GM23338 (cell line): ENCODE data around the gene SLC35D3. TPM values are rescaled to one million over a fixed set of nuclear protein-coding genes. Genes with fewer than 3 reads are reported as not detected.
"Not testable (repeated sequence)": the region's sequence is repeated elsewhere in the genome, so short reads cannot be mapped to it uniquely, and the experiment has no call there.

ENCODE experiments used
- ATAC-seq: fragments of 200-7000 bp; cut with Tn5 transposase; 3 replicates; pipeline ENCODE4 v1.9.1; 2020
- DNase-seq: peaks from one replicate; pipeline ENCODE4 v3.0.0-alpha.2; 2015; ENCODE audit warnings: low spot score
- H2AFZ ChIP-seq: fragments of 200-600 bp; sonication (generic); 2 replicates; pipeline ENCODE4 v1.8.0; 2016; ENCODE audit warnings: antibody characterized with exemption, mild to moderate bottlenecking, moderate library complexity
- H3F3A ChIP-seq: fragments of 200-600 bp; sonication (generic); replicated peaks from 2 replicates; pipeline ENCODE4 v1.8.0; 2017; ENCODE audit warnings: antibody characterized with exemption, mixed run types, low read depth
- H3K27ac ChIP-seq: fragments of 200-600 bp; sonication (generic); 2 replicates; pipeline ENCODE4 v1.6.1; 2016; ENCODE audit warnings: low read depth
- H3K27me3 ChIP-seq: fragments of 200-600 bp; sonication (generic); 2 replicates; pipeline ENCODE4 v1.8.0; 2016; ENCODE audit warnings: mild to moderate bottlenecking, mixed run types, moderate library complexity; ENCODE audit not compliant: insufficient read depth
- H3K36me3 ChIP-seq: fragments of 200-600 bp; sonication (generic); 2 replicates; pipeline ENCODE4 v1.8.0; 2016; ENCODE audit warnings: mild to moderate bottlenecking; ENCODE audit not compliant: insufficient read depth
- H3K4me1 ChIP-seq: fragments of 200-600 bp; sonication (generic); 2 replicates; pipeline ENCODE4 v1.8.0; 2016; ENCODE audit warnings: mild to moderate bottlenecking, moderate library complexity; ENCODE audit not compliant: insufficient read depth
- H3K4me2 ChIP-seq: fragments of 200-600 bp; sonication (generic); 2 replicates; pipeline ENCODE4 v1.7.1; 2017; ENCODE audit warnings: mixed run types
- H3K4me3 ChIP-seq: fragments of 200-600 bp; sonication (generic); 2 replicates; pipeline ENCODE4 v1.6.1; 2016; ENCODE audit warnings: mixed run types
- H3K79me2 ChIP-seq: fragments of 200-600 bp; sonication (generic); replicated peaks from 2 replicates; pipeline ENCODE4 v1.8.0; 2017; ENCODE audit warnings: mild to moderate bottlenecking; ENCODE audit not compliant: insufficient read depth
- H3K9me2 ChIP-seq: fragments of 200-600 bp; sonication (generic); 2 replicates; pipeline ENCODE4 v1.8.0; 2017; ENCODE audit not compliant: insufficient read depth
- H4K20me1 ChIP-seq: fragments of 200-600 bp; sonication (generic); replicated peaks from 2 replicates; pipeline ENCODE4 v1.8.0; 2017; ENCODE audit warnings: mild to moderate bottlenecking; ENCODE audit not compliant: insufficient read depth
- H3K27ac Mint-ChIP-seq: 2 replicates; pipeline ENCODE4 v1.8.0; 2020; ENCODE audit warnings: inconsistent platforms, mild to moderate bottlenecking, moderate library complexity, mixed read lengths
- H3K27me3 Mint-ChIP-seq: 3 replicates; pipeline ENCODE4 v1.8.0; 2022; ENCODE audit warnings: low read depth, mild to moderate bottlenecking, moderate library complexity, mixed read lengths, inconsistent platforms; ENCODE audit not compliant: insufficient read depth, poor library complexity
- H3K36me3 Mint-ChIP-seq: 3 replicates; pipeline ENCODE4 v1.8.0; 2021; ENCODE audit warnings: low read depth, mild to moderate bottlenecking, inconsistent platforms, moderate library complexity, mixed read lengths
- H3K4me1 Mint-ChIP-seq: 3 replicates; pipeline ENCODE4 v1.8.0; 2020; ENCODE audit warnings: mild to moderate bottlenecking, inconsistent platforms, mixed read lengths
- H3K4me3 Mint-ChIP-seq: 3 replicates; pipeline ENCODE4 v1.8.0; 2021; ENCODE audit warnings: moderate library complexity, mild to moderate bottlenecking, inconsistent platforms, mixed read lengths
- H3K9me3 Mint-ChIP-seq: 3 replicates; pipeline ENCODE4 v1.8.0; 2020; ENCODE audit warnings: moderate library complexity, mild to moderate bottlenecking, inconsistent platforms, mixed read lengths
- CTCF ChIP-seq, 2 experiments: fragments of 200-600 bp in 1 of 2; sonication (generic) in 1 of 2; conservative IDR thresholded peaks; 2 replicates each; pipeline versions ENCODE4 v1.5.1 to v1.6.1; 2016 to 2017; ENCODE audit warnings: antibody characterized with exemption in 2 of 2, low read depth in 2 of 2, mild to moderate bottlenecking in 2 of 2, moderate library complexity in 1 of 2
- ETS1 ChIP-seq: IDR thresholded peaks from 2 replicates; pipeline ENCODE4 v1.6.1; 2016; ENCODE audit warnings: antibody characterized with exemption
- EZH2 ChIP-seq: fragments of 200-600 bp; sonication (generic); IDR thresholded peaks from one replicate; pipeline ENCODE4 v1.8.0; 2017; ENCODE audit warnings: antibody characterized with exemption, mild to moderate bottlenecking, low read depth; ENCODE audit not compliant: unreplicated experiment
- EZH2phosphoT487 ChIP-seq: fragments of 200-600 bp; sonication (generic); IDR thresholded peaks from one replicate; pipeline ENCODE4 v1.8.1; 2018; ENCODE audit warnings: antibody characterized with exemption; ENCODE audit not compliant: unreplicated experiment
- JUNB ChIP-seq: IDR thresholded peaks from one replicate; pipeline ENCODE4 v1.6.1; 2016; ENCODE audit warnings: antibody characterized with exemption; ENCODE audit not compliant: unreplicated experiment
- NANOG ChIP-seq: IDR thresholded peaks from 2 replicates; pipeline ENCODE4 v1.6.1; 2016; ENCODE audit warnings: antibody characterized with exemption, borderline replicate concordance
- REST ChIP-seq: IDR thresholded peaks from one replicate; pipeline ENCODE4 v1.6.1; 2018; ENCODE audit warnings: antibody characterized with exemption; ENCODE audit not compliant: unreplicated experiment
- ZNF114 ChIP-seq: fragments of 250-450 bp; sonication (Bioruptor Pico); IDR thresholded peaks from 2 replicates; pipeline ENCODE4 v1.5.0; 2020; ENCODE audit warnings: mild to moderate bottlenecking, moderate library complexity
- ZNF331 ChIP-seq: fragments of 250-450 bp; sonication (Bioruptor Pico); IDR thresholded peaks from 2 replicates; pipeline ENCODE4 v1.5.0; 2020; ENCODE audit warnings: low read depth, mild to moderate bottlenecking, moderate library complexity
- polyA plus RNA-seq: library from polyadenylated mRNA; unstranded; fragments of >200 nt; fragmentation: Nextera tagmentation; extraction: Ambion mirVana; gene quantifications from 2 replicates; pipeline ENCODE4 v1.2.1, GENCODE V29; 2016
- total RNA-seq: library from RNA; depleted of rRNA; stranded (reverse); fragments of >200 nt; shearing (Covaris generic); gene quantifications from 2 replicates; pipeline ENCODE4 v1.2.3, GENCODE V29; 2014

SLC35D3 gene
- total and polyA plus RNA-seq, 2 experiments from 2014 or later = 0.59 to 1.6 TPM

GRCh38 chr6:136947037-136947436 is 24.9 kb downstream of the SLC35D3 start (continued):
- no peak for TF ChIP-seq REST
- TF ChIP-seq EZH2 = no peak
- TF ChIP-seq EZH2phosphoT487 = no peak
- no peak for TF ChIP-seq CTCF (conservative IDR thresholded peaks at IDR 0.05; ENCODE audit: low read depth in 2 of 2)
- no peak for TF ChIP-seq JUNB
- TF ChIP-seq ZNF331 (CRISPR knock-in tag) = no peak
- no peak for TF ChIP-seq ZNF114 (CRISPR knock-in tag)
- TF ChIP-seq ETS1 = no peak
- TF ChIP-seq NANOG = no peak

GRCh38 chr6:136949957-136950356 is 27.9 kb downstream of the SLC35D3 start:
- DNase-seq, H3K4me3 Mint-ChIP-seq, H4K20me1 ChIP-seq, H3K36me3 ChIP-seq, H3K4me1 ChIP-seq, H3K79me2 ChIP-seq, H3K27me3 Mint-ChIP-seq, H3K4me3 ChIP-seq, H3K27me3 ChIP-seq, H3F3A ChIP-seq, H3K4me2 ChIP-seq, H2AFZ ChIP-seq, H3K27ac ChIP-seq, ATAC-seq, H3K27ac Mint-ChIP-seq: not testable (repeated sequence)
- peaks cover 15% of the 10 kb centered on the region for H3K36me3 Mint-ChIP-seq
- peaks cover 14% of the 10 kb centered on the region for H3K9me2 ChIP-seq
- peaks cover 17% of the 10 kb centered on the region for H3K9me3 Mint-ChIP-seq
- H3K4me1 Mint-ChIP-seq = peaks cover 12% of the 10 kb centered on the region
